IMR-90 (cell line): ENCODE data around the gene RBM25. TPM values are rescaled to one million over a fixed set of nuclear protein-coding genes. Genes with fewer than 3 reads are reported as not detected.

Source experiments
- ATAC-seq: fragments of 200-7000 bp; cut with Tn5 transposase; 2 replicates; pipeline ENCODE4 v1.9.1; 2020; ENCODE audit warnings: low read depth, mild to moderate bottlenecking, moderate library complexity
- BruUV-seq: library from RNA; stranded (reverse); fragments of 400-500 nt; replicated peaks from 2 replicates; lab custom pipeline; 2021; lab: Mats Ljungman, UMichigan
- CTCF ChIA-PET: fragments of 300-600 bp; formaldehyde crosslinking; extraction: SDS; loops from one replicate; lab custom pipeline; 2021; ENCODE audit warnings: antibody characterized with exemption; lab: Yijun Ruan, JAX
- POLR2A ChIA-PET: fragments of 300-600 bp; sonication (Branson Sonifier 250); formaldehyde crosslinking; loops from one replicate; lab custom pipeline; 2022; ENCODE audit warnings: antibody characterized with exemption; ENCODE audit not compliant: unreplicated experiment; lab: Charles Lee
- DNase-seq: peaks from one replicate; pipeline ENCODE4 v3.0.0; 2013
- H2AFZ ChIP-seq: replicated peaks from 2 replicates; pipeline ENCODE3; 2013; ENCODE audit warnings: low read length, mild to moderate bottlenecking; ENCODE audit not compliant: poor library complexity
- H2AK5ac ChIP-seq: 2 replicates; pipeline ENCODE4 v1.6.1; 2013; ENCODE audit warnings: low read depth, low read length, inconsistent platforms
- H2AK9ac ChIP-seq: replicated peaks from 2 replicates; pipeline ENCODE3; 2013; ENCODE audit warnings: mild to moderate bottlenecking, low read depth, low read length, moderate library complexity; ENCODE audit not compliant: poor library complexity
- H2BK120ac ChIP-seq: 2 replicates; pipeline ENCODE4 v1.6.1; 2013; ENCODE audit warnings: low read depth, low read length, inconsistent platforms
- H2BK15ac ChIP-seq: 3 replicates; pipeline ENCODE4 v1.6.1; 2013; ENCODE audit warnings: low read depth, low read length, inconsistent platforms
- H2BK20ac ChIP-seq: 2 replicates; pipeline ENCODE4 v1.6.1; 2013; ENCODE audit warnings: low read depth, mild to moderate bottlenecking, inconsistent platforms, low read length, moderate library complexity
- H2BK5ac ChIP-seq: 2 replicates; pipeline ENCODE4 v1.6.1; 2013; ENCODE audit warnings: mild to moderate bottlenecking, low read depth, low read length, inconsistent platforms; ENCODE audit not compliant: poor library complexity, severe bottlenecking
- H3K14ac ChIP-seq: replicated peaks from 2 replicates; pipeline ENCODE4 v1.6.1; 2013; ENCODE audit warnings: low read depth, low read length, inconsistent platforms
- H3K18ac ChIP-seq: 2 replicates; pipeline ENCODE4 v1.6.1; 2013; ENCODE audit warnings: low read depth, low read length, control low read depth
- H3K23ac ChIP-seq: 2 replicates; pipeline ENCODE4 v1.6.1; 2013; ENCODE audit warnings: low read depth, low read length, inconsistent platforms
- H3K27ac ChIP-seq: 2 replicates; pipeline ENCODE4 v1.5.1; 2013; ENCODE audit warnings: mild to moderate bottlenecking, control low read depth, low read length; ENCODE audit not compliant: insufficient read depth
- H3K27me3 ChIP-seq: 2 replicates; pipeline ENCODE4 v1.6.1; 2013; ENCODE audit warnings: low read length; ENCODE audit not compliant: control insufficient read depth, insufficient read depth
- H3K36me3 ChIP-seq: 2 replicates; pipeline ENCODE4 v1.6.1; 2013; ENCODE audit warnings: low read length, mixed read lengths; ENCODE audit not compliant: control insufficient read depth, insufficient read depth
- H3K4ac ChIP-seq: 2 replicates; pipeline ENCODE4 v1.6.1; 2013; ENCODE audit warnings: low read depth, low read length, inconsistent platforms
- H3K4me1 ChIP-seq: 2 replicates; pipeline ENCODE4 v1.6.1; 2013; ENCODE audit warnings: low read length, mixed read lengths; ENCODE audit not compliant: control insufficient read depth, insufficient read depth
- H3K4me2 ChIP-seq: 2 replicates; pipeline ENCODE4 v1.6.1; 2013; ENCODE audit warnings: low read depth, mild to moderate bottlenecking, control low read depth, low read length, moderate library complexity
- H3K4me3 ChIP-seq: 2 replicates; pipeline ENCODE4 v1.5.1; 2013; ENCODE audit warnings: low read depth, mild to moderate bottlenecking, control low read depth, low read length, moderate library complexity; ENCODE audit not compliant: insufficient read depth
- H3K56ac ChIP-seq: 2 replicates; pipeline ENCODE4 v1.6.1; 2013; ENCODE audit warnings: low read length, inconsistent platforms; ENCODE audit not compliant: insufficient read depth; ENCODE audit errors: extremely low read depth
- H3K79me1 ChIP-seq, 2 experiments: 2 replicates each; pipeline ENCODE4 v1.6.1; 2013; ENCODE audit warnings: low read length in 2 of 2, inconsistent platforms in 1 of 2, low read depth in 1 of 2
- H3K9ac ChIP-seq: 2 replicates; pipeline ENCODE4 v1.6.1; 2013; ENCODE audit warnings: low read depth, low read length, control low read depth
- H3K9me1 ChIP-seq: 2 replicates; pipeline ENCODE4 v1.6.1; 2013; ENCODE audit warnings: low read length, inconsistent platforms; ENCODE audit not compliant: insufficient read depth
- H3K9me3 ChIP-seq: 2 replicates; pipeline ENCODE4 v1.6.1; 2013; ENCODE audit warnings: low read length; ENCODE audit not compliant: control insufficient read depth, insufficient read depth
- H4K20me1 ChIP-seq: 2 replicates; pipeline ENCODE4 v1.6.1; 2013; ENCODE audit warnings: low read length, inconsistent platforms; ENCODE audit not compliant: insufficient read depth
- H4K5ac ChIP-seq: 2 replicates; pipeline ENCODE4 v1.6.1; 2013; ENCODE audit warnings: mild to moderate bottlenecking, low read depth, low read length, control low read depth
- H4K8ac ChIP-seq, 2 experiments: 2 replicates each; pipeline ENCODE4 v1.6.1; 2013; ENCODE audit warnings: low read depth in 2 of 2, low read length in 2 of 2, control low read depth in 1 of 2, inconsistent platforms in 1 of 2
- H4K91ac ChIP-seq: 2 replicates; pipeline ENCODE4 v1.6.1; 2013; ENCODE audit warnings: low read depth, low read length, inconsistent platforms; ENCODE audit not compliant: insufficient read depth
- CTCF ChIP-seq: conservative IDR thresholded peaks from 2 replicates; pipeline ENCODE4 v1.5.1; 2012; ENCODE audit warnings: mild to moderate bottlenecking, low read depth, low read length, improper control_type of control experiment
- FOS ChIP-seq: fragments of 150-350 bp; IDR thresholded peaks from 2 replicates; pipeline ENCODE4 v1.6.1; 2016; ENCODE audit warnings: low read depth, low read length
- NFE2L2 ChIP-seq: fragments of 150-350 bp; IDR thresholded peaks from 2 replicates; pipeline ENCODE4 v1.6.1; 2016; ENCODE audit warnings: low read depth, mild to moderate bottlenecking, low read length
- POLR2A ChIP-seq: IDR thresholded peaks from 2 replicates; pipeline ENCODE4 v1.6.1; 2012; ENCODE audit warnings: mild to moderate bottlenecking, low read depth, low read length
- RCOR1 ChIP-seq: IDR thresholded peaks from 2 replicates; pipeline ENCODE4 v1.6.1; 2012; ENCODE audit warnings: mild to moderate bottlenecking, low read length, improper control_type of control experiment; ENCODE audit not compliant: insufficient replicate concordance
- RFX5 ChIP-seq: IDR thresholded peaks from 2 replicates; pipeline ENCODE4 v1.8.0; 2012; ENCODE audit warnings: low read depth, mild to moderate bottlenecking, low read length, moderate library complexity
- SMC3 ChIP-seq: fragments of 150-350 bp; IDR thresholded peaks from 2 replicates; pipeline ENCODE4 v1.6.1; 2016; ENCODE audit warnings: low read depth, mild to moderate bottlenecking, antibody characterized with exemption, low read length, moderate library complexity
- USF2 ChIP-seq: fragments of 150-350 bp; IDR thresholded peaks from 2 replicates; pipeline ENCODE4 v1.6.1; 2017; ENCODE audit warnings: mild to moderate bottlenecking, antibody characterized with exemption, low read length, low read depth
- WGBS, 2 experiments: methylation state at CpG; one replicate each; pipeline versions ENCODE4 v1.1.5 to v1.1.7; 2013; ENCODE audit warnings: missing lambda C conversion rate in 2 of 2; ENCODE audit not compliant: insufficient read length in 1 of 2; ENCODE audit errors: extremely low coverage in 2 of 2; 5-methylcytosine and 5-hydroxymethylcytosine counted together
- dilution Hi-C: fragments of 300-500 bp; cut with HindIII; formaldehyde crosslinking; loops from one replicate; pipeline ENCODE4 v1.14.3; 2018; ENCODE audit warnings: low sequenced_read_pairs; ENCODE audit not compliant: unreplicated experiment
- in situ Hi-C: fragments of 300-500 bp; cut with MboI; formaldehyde crosslinking; loops from 3 replicates; pipeline ENCODE4 v1.14.3; 2019; ENCODE audit warnings: low sequenced_read_pairs, inconsistent platforms, mixed read lengths
- intact Hi-C: fragments of 100-400 bp; cut with micrococcal nuclease; formaldehyde crosslinking; loops from 2 replicates; pipeline ENCODE4 v1.10.0; 2022
- polyA plus RNA-seq, 3 experiments: library from polyadenylated mRNA; depleted of rRNA; stranded (reverse); fragments of >200 nt; gene quantifications; 2 replicates each; pipeline ENCODE4 v1.2.3, GENCODE V29; 2012; ENCODE audit warnings: low replicate concordance in 1 of 3
- total RNA-seq: library from RNA; depleted of rRNA; stranded (reverse); fragments of >200 nt; gene quantifications from 2 replicates; pipeline ENCODE4 v1.2.3, GENCODE V29; 2012

The RBM25 gene
- total and polyA plus RNA-seq, 2 of the 4 experiments (the other 2 are of a cell fraction), result 32.3 to 32.9 TPM

GRCh38 chr14:73133795-73134194 is 75.5 kb downstream of the RBM25 start:
- Histone ChIP-seq H2AK5ac (no peak overlapping the region), H3K23ac (no peak overlapping the region), H2BK15ac (no peak overlapping the region), H2AK9ac (no peak overlapping the region), H3K18ac (no peak overlapping the region), H3K79me1 (peaks cover 0 to 13% of the 10 kb centered on the region in 2 experiments; a peak in 2 of 4 replicates), H2AFZ (no peak overlapping the region), H2BK20ac (no peak overlapping the region), H4K8ac (no peak overlapping the region), H3K9me3 (no peaks in the 10 kb centered on the region), H3K14ac (no peak overlapping the region), H3K27me3 (no peaks in the 10 kb centered on the region), H3K36me3 (no peaks in the 10 kb centered on the region), H3K56ac (no peak overlapping the region), H4K20me1 (peaks cover 6% of the 10 kb centered on the region; the same call in 1 of the 2 replicates), H3K4me3 (no peak overlapping the region), H4K91ac (no peak overlapping the region), H3K4me2 (no peak overlapping the region), H4K5ac (no peak overlapping the region), H3K4me1 (peaks cover 4% of the 10 kb centered on the region), H3K27ac (no peak overlapping the region), H2BK120ac (no peak overlapping the region), H3K4ac (no peak overlapping the region), H2BK5ac (no peak overlapping the region), H3K9me1 (0 out of 2 replicates have a peak, but pooled peaks cover 2% of the 10 kb centered on the region), H3K9ac (no peak overlapping the region)
- ATAC-seq (no peak), DNase-seq (no peak)
- in situ Hi-C loops, result no loop called here
- WGBS, 2 experiments, result 78% methylated on average over 1 of the region's 3 CpGs; no CpG with 5 or more reads in 1 of the 2 experiments
- intact Hi-C loops, result no loop called here
- ChIA-PET CTCF (no interaction called here), POLR2A (no interaction called here)
- dilution Hi-C loops, result no loop called here
- TF ChIP-seq POLR2A (no peak), RCOR1 (no peak), NFE2L2 (no peak), SMC3 (no peak), RFX5 (no peak), USF2 (no peak), FOS (no peak), CTCF (no peak)
- BruUV-seq, result no TSS peak
